ENCODE measurements around the gene ISM2.

The ISM2 gene

DNA sequence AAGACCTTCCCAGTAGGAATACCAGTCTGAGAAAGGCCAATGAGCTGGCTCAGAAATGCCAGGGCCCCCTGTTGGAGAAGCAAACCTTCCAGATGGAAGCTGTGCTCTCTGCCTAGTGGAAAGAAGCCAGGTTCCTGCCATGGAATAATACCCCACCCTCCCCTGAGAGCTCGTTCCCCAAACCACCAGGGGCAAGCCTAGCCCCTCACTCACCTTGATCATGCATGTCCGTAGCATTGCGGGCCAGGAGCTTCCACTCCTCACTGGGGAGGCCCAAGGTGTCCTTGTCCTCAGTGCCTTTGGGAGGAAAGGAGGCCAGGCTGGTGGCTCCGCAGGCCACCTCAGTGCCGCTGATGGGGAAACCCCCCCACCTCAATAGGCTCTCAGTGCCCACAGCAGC, 20.6 kb downstream of the ISM2 start:
- no peaks in the 10 kb centered on the region for H3K4me1 ChIP-seq (ENCODE audit: control insufficient read depth, insufficient read depth, low read length)
- H3K9ac ChIP-seq (ENCODE audit: low read length): no peak overlapping the region
- no peaks in the 10 kb centered on the region for H3K9me3 ChIP-seq (ENCODE audit: control insufficient read depth, low read length)
- H3K4me3 ChIP-seq (ENCODE audit: low read length): no peak overlapping the region
- peaks cover 4% of the 10 kb centered on the region for H3K27me3 ChIP-seq (ENCODE audit: control insufficient read depth, insufficient read depth, low read length)
- no peaks in the 10 kb centered on the region for H3K36me3 ChIP-seq (ENCODE audit: control insufficient read depth, insufficient read depth, low read length)

DNA sequence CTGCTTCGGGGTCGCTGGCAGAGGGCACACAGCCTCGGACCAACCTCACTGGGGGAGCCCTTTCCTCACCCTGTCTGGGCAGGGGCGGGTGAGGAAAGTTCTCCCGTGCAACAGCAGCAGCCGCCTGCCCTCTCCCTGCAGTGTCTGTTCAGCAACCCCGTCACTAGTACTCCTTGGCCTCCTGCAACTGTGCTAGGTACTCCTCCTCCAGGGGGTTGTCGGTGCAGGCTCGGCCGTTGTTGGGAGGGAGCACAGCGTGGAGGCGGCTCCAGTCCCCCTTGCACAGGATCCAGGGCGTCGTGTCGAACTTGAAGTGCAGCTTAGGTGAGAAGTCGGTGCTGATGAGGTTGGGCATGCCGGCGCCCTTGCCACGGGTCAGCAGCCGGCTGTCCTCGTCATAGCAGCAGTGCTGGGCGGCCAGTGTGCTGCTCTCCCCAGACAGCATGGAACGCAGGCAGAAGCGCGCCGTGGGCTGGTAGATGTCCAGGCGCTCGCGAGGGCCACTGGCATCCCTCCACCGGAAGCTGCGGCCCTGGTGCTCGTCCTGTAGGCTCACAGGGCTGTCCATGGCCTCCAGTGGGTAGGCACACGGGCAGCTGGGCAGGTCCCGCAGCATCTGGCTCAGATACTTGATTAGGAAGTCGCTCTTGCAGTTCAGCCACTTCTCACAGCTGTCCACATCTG, 23.0 kb downstream of the ISM2 start:
- peaks cover 4% of the 10 kb centered on the region for H3K27me3 ChIP-seq (ENCODE audit: control insufficient read depth, insufficient read depth, low read length)
- no peak overlapping the region for H3K9ac ChIP-seq (ENCODE audit: low read length)
- H3K9me3 ChIP-seq (ENCODE audit: control insufficient read depth, low read length): no peaks in the 10 kb centered on the region
- no peaks in the 10 kb centered on the region for H3K4me1 ChIP-seq (ENCODE audit: control insufficient read depth, insufficient read depth, low read length)
- no peaks in the 10 kb centered on the region for H3K36me3 ChIP-seq (ENCODE audit: control insufficient read depth, insufficient read depth, low read length)
- H3K4me3 ChIP-seq (ENCODE audit: low read length): no peak overlapping the region

DNA sequence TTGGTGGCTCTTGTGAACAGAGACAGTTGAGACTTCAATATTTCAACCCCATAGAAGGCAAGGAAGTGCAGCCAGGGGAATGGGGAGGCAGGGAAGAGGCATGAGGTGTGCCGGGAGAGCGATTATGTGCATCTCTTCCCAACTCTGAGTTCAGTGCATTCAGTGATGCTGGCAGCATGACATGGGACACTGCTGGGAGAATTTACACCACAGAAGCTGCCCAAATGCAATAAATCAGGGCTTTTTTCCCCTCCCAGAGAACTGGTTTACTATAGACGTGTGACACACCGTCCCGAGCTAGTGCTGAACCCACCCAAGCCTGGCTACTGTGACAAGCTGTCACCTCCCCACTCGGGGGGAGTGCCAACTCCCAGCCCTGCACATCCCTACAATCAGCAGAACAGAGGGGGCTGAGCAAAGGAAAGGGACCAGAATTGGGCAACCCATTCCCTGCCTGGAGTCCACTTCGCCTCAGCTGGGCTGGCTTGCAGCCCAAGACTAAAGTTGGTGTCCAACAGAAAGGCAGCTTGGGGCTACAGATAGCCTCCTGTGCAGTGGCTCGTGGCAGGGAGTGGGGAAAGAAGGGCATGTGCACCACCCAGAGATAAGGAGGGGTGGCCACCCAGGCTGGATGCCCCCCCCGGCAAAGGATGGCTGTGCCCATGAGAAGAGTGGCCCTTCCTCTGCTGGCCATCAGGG, 24.0 kb downstream of the ISM2 start:
- Histone ChIP-seq H3K9ac (ENCODE audit: low read length) (no peak overlapping the region), H3K9me3 (ENCODE audit: control insufficient read depth, low read length) (no peaks in the 10 kb centered on the region), H3K27me3 (ENCODE audit: control insufficient read depth, insufficient read depth, low read length) (peaks cover 4% of the 10 kb centered on the region), H3K36me3 (ENCODE audit: control insufficient read depth, insufficient read depth, low read length) (no peaks in the 10 kb centered on the region), H3K4me1 (ENCODE audit: control insufficient read depth, insufficient read depth, low read length) (no peaks in the 10 kb centered on the region), H3K4me3 (ENCODE audit: low read length) (no peak overlapping the region)

DNA sequence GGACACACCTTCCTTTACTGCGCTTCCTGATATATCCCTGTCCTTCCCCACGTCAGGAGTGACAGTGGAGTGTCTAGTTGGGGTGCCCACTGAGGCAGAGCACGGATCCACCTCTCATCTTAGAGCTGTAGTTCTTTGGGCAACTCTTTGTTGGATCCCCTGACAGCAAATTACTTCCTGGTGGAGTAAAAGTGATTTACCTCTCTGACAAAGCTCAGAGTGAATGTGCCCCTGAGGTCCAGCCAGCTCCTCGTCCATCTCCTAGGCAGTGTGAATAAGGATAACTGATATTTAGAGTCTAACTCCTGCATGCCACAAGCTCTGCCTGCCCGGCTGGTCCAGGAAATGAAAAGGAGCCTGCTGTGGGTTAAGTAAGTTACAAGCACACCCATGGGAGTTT, 24.7 kb downstream of the ISM2 start:
- Histone ChIP-seq H3K9ac (ENCODE audit: low read length) (no peak overlapping the region), H3K27me3 (ENCODE audit: control insufficient read depth, insufficient read depth, low read length) (peaks cover 4% of the 10 kb centered on the region), H3K36me3 (ENCODE audit: control insufficient read depth, insufficient read depth, low read length) (no peaks in the 10 kb centered on the region), H3K4me1 (ENCODE audit: control insufficient read depth, insufficient read depth, low read length) (no peaks in the 10 kb centered on the region), H3K4me3 (ENCODE audit: low read length) (no peak overlapping the region), H3K9me3 (ENCODE audit: control insufficient read depth, low read length) (no peaks in the 10 kb centered on the region)

DNA sequence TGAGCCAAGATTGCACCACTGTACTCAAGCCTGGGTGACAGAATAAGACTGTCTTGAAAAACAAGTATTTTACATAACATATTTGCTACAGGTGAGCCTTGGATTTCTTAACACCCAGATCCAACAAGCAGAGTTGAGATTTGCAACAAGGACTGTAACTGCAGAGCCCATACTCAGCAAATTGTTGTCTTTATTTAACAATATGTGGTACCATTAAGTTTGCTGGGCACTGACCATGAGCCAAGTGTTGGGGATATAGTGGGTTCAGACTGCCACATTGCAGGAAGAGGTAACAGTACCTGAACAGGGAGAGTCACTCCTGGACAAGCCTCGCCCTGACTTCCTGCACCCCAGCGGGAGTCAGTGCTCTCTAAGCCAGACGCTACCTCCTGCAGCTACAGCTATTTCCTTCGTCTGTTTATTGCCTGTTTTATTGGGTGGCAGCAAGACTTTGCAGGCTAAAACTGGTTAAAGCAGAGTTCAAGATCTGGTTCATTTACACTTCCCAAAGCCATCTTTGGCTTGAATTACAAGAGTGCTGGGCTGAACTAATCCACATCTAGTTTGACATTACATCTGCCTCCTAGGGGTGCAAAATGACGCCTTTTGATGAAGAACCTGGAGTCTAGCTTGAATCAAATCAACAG, 28.3 kb downstream of the ISM2 start:
- H3K36me3 ChIP-seq (ENCODE audit: control insufficient read depth, insufficient read depth, low read length): peaks cover 4% of the 10 kb centered on the region

DNA sequence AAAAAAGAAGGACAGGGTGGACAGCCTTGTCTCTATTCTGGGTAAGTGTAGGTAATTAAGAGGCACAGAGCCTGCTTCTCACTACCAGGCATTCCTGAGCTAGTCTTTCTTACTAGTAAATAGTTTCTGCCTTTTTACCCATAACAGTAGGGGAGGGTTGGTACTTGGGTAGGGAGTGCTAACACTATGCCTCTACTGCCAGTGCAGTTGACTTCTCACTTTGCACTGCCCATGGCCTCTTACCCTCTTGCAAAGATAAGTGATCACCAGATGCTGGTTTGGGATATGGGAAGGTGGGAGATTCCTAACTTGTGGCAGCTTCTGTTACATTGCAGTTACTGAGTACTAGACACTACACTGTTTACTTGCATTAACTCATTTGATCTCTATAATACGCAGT, 29.1 kb downstream of the ISM2 start:
- no peaks in the 10 kb centered on the region for H3K4me1 ChIP-seq (ENCODE audit: control insufficient read depth, insufficient read depth, low read length)
- no peak overlapping the region for H3K4me3 ChIP-seq (ENCODE audit: low read length)
- peaks cover 12% of the 10 kb centered on the region for H3K36me3 ChIP-seq (ENCODE audit: control insufficient read depth, insufficient read depth, low read length)
- H3K9me3 ChIP-seq (ENCODE audit: control insufficient read depth, low read length): no peaks in the 10 kb centered on the region
- no peak overlapping the region for H3K9ac ChIP-seq (ENCODE audit: low read length)
- H3K27me3 ChIP-seq (ENCODE audit: control insufficient read depth, insufficient read depth, low read length): no peaks in the 10 kb centered on the region

More for the DNA sequence above, 28.3 kb downstream of the ISM2 start:
- H3K4me1 ChIP-seq (ENCODE audit: control insufficient read depth, insufficient read depth, low read length): no peaks in the 10 kb centered on the region
- H3K27me3 ChIP-seq (ENCODE audit: control insufficient read depth, insufficient read depth, low read length): no peaks in the 10 kb centered on the region
- no peaks in the 10 kb centered on the region for H3K9me3 ChIP-seq (ENCODE audit: control insufficient read depth, low read length)
- H3K4me3 ChIP-seq (ENCODE audit: low read length): no peak overlapping the region
- no peak overlapping the region for H3K9ac ChIP-seq (ENCODE audit: low read length)

DNA sequence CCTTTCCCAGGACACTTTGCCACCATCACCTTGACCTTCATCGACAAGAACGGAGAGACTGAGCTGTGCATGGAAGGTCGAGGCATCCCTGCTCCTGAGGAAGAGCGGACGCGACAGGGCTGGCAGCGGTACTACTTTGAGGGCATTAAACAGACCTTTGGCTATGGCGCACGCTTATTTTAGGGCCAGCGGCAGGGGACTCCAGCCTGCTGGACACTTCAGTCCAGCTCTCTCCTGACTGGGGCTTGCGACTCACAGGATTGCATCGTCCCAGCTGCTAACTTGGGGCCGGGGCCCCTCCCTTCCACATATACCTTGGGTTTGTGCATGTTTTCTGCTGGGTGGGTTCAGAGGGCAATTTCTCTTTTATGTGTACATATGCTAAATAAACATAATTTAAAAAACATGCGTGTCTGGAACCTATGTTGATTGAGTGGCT, 29.5 kb downstream of the ISM2 start:
- peaks cover 14% of the 10 kb centered on the region for H3K36me3 ChIP-seq (ENCODE audit: control insufficient read depth, insufficient read depth, low read length)
- no peaks in the 10 kb centered on the region for H3K27me3 ChIP-seq (ENCODE audit: control insufficient read depth, insufficient read depth, low read length)
- H3K9ac ChIP-seq (ENCODE audit: low read length): no peak overlapping the region
- H3K4me3 ChIP-seq (ENCODE audit: low read length): no peak overlapping the region
- H3K4me1 ChIP-seq (ENCODE audit: control insufficient read depth, insufficient read depth, low read length): no peaks in the 10 kb centered on the region
- H3K9me3 ChIP-seq (ENCODE audit: control insufficient read depth, low read length): no peaks in the 10 kb centered on the region

DNA sequence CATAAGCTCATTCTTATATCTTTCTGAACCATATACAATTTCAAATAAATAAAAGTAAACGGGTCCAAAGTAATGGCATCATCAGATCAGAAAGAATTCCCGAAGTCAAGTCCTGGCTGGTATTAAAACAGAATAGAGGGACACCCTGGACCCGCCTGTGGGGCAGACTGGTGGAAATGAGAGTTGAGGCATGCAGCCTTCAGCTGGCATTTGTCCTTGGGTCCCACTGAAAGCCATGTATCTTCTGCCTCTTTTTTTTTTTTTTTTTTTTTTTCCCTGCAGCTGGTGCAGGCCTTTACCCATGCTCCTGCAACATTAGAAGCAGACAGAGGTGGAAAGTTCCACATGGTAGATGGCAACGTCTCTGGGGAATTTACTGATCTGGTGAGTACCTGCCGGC, 30.8 kb downstream of the ISM2 start:
- H3K4me1 ChIP-seq (ENCODE audit: control insufficient read depth, insufficient read depth, low read length): no peaks in the 10 kb centered on the region
- no peak overlapping the region for H3K9ac ChIP-seq (ENCODE audit: low read length)
- no peak overlapping the region for H3K4me3 ChIP-seq (ENCODE audit: low read length)
- H3K9me3 ChIP-seq (ENCODE audit: control insufficient read depth, low read length): no peaks in the 10 kb centered on the region
- H3K27me3 ChIP-seq (ENCODE audit: control insufficient read depth, insufficient read depth, low read length): no peaks in the 10 kb centered on the region
- peaks cover 17% of the 10 kb centered on the region for H3K36me3 ChIP-seq (ENCODE audit: control insufficient read depth, insufficient read depth, low read length)

DNA sequence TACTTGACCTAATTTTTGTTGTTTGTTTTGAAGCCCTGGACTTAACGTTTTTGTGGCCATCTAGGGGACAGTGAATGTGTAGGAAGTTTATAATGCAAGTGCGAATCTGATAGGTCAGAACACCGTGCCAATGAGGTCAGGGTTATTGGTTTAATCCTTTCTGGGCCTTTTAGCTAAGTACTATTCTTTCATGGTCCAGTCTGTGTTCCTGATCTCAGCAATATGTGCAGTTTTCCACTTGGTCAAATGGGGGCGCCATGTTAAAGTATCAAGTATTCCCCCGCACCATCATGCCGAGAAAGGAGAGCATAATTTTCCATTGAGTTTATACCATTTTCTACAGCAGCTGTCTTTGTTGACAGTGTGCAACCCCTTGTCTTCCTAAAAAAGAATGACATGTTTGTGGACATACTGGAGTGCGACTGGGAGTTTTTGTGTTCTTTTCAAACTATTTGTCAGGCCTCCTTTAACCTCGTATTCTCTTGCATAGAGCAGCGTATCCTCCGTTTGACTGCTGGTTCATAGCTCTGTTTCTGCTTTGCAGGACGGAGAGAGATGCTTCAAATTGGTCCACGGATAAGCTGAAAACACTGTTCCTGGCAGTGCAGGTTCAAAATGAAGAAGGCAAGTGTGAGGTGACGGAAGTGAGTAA, 39.4 kb downstream of the ISM2 start:
- H3K27me3 ChIP-seq (ENCODE audit: control insufficient read depth, insufficient read depth, low read length): no peaks in the 10 kb centered on the region
- H3K4me3 ChIP-seq (ENCODE audit: low read length): peak overlapping the region; percentile 79
- H3K9me3 ChIP-seq (ENCODE audit: control insufficient read depth, low read length): no peaks in the 10 kb centered on the region
- peaks cover 3% of the 10 kb centered on the region for H3K36me3 ChIP-seq (ENCODE audit: control insufficient read depth, insufficient read depth, low read length)
- H3K4me1 ChIP-seq (ENCODE audit: control insufficient read depth, insufficient read depth, low read length): peaks cover 4% of the 10 kb centered on the region
- peak overlapping the region; percentile 81 for H3K9ac ChIP-seq (ENCODE audit: low read length)

DNA sequence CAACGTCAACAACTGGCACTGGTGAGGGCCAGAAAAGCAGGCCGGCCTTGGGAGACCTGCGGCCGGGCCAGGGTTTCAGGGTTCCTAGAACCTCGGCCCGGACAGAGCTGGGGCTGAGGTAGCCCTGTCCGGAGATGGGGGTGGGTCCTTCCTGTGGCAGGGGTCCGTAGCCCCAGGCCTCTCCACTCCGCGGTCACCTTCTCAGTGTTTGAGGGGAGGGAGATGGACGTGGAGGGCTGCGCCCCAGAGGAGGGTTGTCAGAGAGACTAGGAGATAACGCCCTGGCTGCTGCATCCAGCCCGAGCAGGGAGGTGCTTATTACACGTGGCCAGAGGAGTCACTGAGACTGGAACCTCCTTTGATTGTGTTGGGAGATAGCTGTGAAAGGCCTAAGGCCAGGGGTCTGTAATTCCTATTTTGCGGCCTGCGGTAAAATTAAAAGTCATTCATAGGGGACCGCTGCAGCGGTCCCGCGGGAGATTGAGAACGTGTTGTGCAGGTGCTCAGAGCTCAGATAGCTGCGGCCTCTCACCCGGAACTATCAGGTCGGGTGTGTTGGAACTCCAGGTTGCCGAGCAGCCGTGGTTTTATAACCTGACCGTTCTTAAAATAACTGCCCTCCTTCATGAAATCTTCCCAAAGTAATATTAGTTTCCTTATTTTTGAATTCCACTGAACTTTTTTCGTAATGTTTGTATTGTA, 40.2 kb downstream of the ISM2 start:
- no peaks in the 10 kb centered on the region for H3K9me3 ChIP-seq (ENCODE audit: control insufficient read depth, low read length)
- H3K9ac ChIP-seq (ENCODE audit: low read length): peak overlapping the region; percentile 81
- H3K27me3 ChIP-seq (ENCODE audit: control insufficient read depth, insufficient read depth, low read length): no peaks in the 10 kb centered on the region
- peak overlapping the region; percentile 79 for H3K4me3 ChIP-seq (ENCODE audit: low read length)
- H3K4me1 ChIP-seq (ENCODE audit: control insufficient read depth, insufficient read depth, low read length): peaks cover 4% of the 10 kb centered on the region
- no peaks in the 10 kb centered on the region for H3K36me3 ChIP-seq (ENCODE audit: control insufficient read depth, insufficient read depth, low read length)

DNA sequence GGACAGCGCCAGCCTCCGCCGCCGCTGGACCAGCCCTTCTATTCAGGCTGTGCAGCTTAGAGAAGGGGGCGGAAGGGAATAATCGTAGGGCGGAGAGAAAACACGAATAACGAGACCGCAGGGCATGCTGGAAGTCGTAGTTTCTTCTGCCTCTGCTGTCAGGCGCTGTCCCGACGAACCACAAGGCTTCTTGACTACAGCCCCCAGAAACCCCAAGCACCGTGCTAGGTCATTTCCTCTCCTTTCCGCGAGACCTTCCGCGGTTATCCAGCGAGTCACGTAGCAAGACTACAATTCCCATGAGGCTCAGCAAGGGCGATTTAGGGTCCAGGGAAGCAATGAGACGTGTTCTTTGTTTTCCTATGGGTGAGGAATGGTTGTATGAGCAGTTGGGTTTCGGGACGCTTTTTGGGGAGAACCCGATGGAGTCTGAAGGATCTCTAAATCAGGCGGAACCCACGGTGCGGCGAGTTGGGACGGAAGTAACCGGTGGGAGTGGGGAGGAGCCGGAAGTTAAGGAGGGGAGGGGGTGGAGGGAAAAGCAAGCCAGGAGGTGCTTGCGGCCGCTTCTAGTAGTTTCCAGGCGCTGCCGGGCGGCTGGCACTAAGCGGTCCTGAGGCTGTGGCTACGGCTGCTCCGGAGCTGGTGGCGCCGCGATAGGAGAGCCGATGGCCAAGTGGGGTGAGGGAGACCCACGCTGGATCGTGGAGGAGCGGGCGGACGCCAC, 40.9 kb downstream of the ISM2 start, which contains the start of the genes AHSA1 and VIPAS39:
Gene AHSA1, plus strand, starts transcription at position 572 of the 727 bp plus-strand sequence. Its CDS starts 97 bp downstream, at position 669.
Gene VIPAS39, minus strand, starts transcription at position 80 of the 727 bp plus-strand sequence. CDS start 3,499 bp downstream, outside the sequence.
- H3K27me3 ChIP-seq (ENCODE audit: control insufficient read depth, insufficient read depth, low read length): no peaks in the 10 kb centered on the region
- H3K4me3 ChIP-seq (ENCODE audit: low read length): peak within 1 kb of the TSS; percentile 79
- H3K4me1 ChIP-seq (ENCODE audit: control insufficient read depth, insufficient read depth, low read length): peaks cover 4% of the 10 kb centered on the region
- no peaks in the 10 kb centered on the region for H3K36me3 ChIP-seq (ENCODE audit: control insufficient read depth, insufficient read depth, low read length)
- H3K9ac ChIP-seq (ENCODE audit: low read length): peak within 1 kb of the TSS; percentile 81
- no peaks in the 10 kb centered on the region for H3K9me3 ChIP-seq (ENCODE audit: control insufficient read depth, low read length)
